Posterior cingulate gyrus (tissue), 11 donors: ENCODE data around the gene ZC3H13.
"Not testable (repeated sequence)": the region's sequence is repeated elsewhere in the genome, so short reads cannot be mapped to it uniquely, and the experiment has no call there.

Experiments used
- DNase-seq, 10 donors: peaks; one replicate each; pipeline versions ENCODE4 v3.0.0 to v3.0.0-alpha.2; 2020 to 2021; ENCODE audit warnings: mixed read lengths in 3 of 10
- intact Hi-C: fragments of 100-400 bp; cut with DNase I; formaldehyde crosslinking; loops from one replicate; pipeline ENCODE4 v1.15.1; 2023

ZC3H13 gene

GRCh38 chr13:46012404-46012803, 40.1 kb downstream of the ZC3H13 start:
- DNase-seq: no peak
- intact Hi-C loops: no loop called here

- intact Hi-C loops: no loop called here
- no peak for DNase-seq
These were observed 42.4 kb downstream of the ZC3H13 start for GRCh38 chr13:46010148-46010547.

DNA sequence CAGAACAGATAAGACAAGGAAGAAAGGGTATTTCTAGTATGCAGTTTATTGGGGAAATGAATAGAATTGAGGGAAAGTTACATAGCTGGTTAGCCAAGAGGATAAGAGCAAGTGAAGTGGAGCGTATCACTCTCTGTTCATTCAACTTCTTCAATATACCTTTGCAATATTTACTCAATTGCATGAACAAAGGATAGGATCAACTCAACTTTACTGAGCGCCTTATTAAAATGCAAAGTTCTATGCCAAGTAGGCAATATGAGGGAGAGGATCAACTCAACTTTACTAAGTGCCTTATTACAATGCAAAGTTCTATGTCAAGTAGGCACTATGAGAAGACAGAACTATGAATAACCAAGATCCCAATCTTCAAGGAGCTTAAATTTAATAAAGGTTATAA, 43.9 kb downstream of the ZC3H13 start:
- no peak for DNase-seq
- intact Hi-C loops: no loop called here

- intact Hi-C loops: no loop called here
- DNase-seq: no peak
These were observed 45.7 kb downstream of the ZC3H13 start for GRCh38 chr13:46006688-46007452.

DNA sequence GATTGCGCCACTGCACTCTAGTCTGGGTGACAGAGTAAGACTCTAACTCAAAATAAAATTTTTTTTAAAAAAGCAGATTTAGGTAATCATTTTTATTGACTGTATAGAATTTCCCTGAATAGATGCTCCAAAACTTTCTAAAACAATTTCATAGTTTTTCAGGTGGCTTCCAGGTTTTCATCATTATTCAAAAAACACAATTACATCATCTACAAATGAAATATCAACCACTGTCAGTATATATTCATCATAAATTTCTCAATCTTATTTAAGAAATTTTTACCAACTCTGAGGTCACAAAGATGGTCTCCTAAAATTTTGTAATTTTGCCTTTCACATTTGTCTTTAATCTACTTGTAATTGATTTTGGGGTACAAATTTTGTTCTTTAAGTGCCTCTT, 48.1 kb downstream of the ZC3H13 start:
- intact Hi-C loops: no loop called here
- no peak for DNase-seq

GRCh38 chr13:45996631-45997030, 55.9 kb downstream of the ZC3H13 start:
- intact Hi-C loops: no loop called here
- DNase-seq: no peak

- intact Hi-C loops: no loop called here
- no peak for DNase-seq
These were observed 57.3 kb downstream of the ZC3H13 start for GRCh38 chr13:45995245-45995644.

- intact Hi-C loops: no loop called here
- DNase-seq: no peak
These were observed 57.8 kb downstream of the ZC3H13 start for GRCh38 chr13:45994752-45995151.

DNA sequence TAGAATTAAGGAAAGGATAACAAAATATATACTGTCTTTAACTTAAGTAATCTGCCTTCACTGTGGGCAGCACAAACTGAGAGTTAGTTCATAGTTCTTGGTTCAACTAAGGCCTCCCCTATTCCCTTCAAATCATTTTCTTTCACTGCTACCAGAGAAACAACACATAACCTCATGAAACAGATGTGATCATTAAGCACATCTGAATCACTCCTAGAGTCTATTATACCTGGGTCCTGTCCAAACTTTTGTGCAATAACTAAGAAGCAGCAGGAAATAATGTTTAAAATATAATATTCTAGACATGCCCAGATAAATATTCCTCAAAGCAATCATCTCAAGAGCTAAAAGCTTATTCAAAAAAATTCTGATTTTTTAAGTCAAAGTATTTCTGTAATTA, 62.9 kb downstream of the ZC3H13 start:
- no peak for DNase-seq

DNA sequence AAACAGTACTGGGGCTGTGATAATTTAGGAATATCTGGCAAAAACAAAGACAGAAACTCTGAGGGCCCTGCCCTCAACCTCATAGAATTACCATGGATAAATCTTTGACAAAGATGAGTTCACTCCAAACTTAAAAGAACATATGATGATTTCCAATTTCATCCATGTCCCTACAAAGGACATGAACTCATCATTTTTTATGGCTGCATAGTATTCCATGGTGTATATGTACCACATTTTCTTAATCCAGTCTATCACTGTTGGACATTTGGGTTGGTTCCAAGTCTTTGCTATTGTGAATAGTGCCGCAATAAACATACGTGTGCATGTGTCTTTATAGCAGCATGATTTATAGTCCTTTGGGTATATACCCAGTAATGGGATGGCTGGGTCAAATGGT, 71.4 kb downstream of the ZC3H13 start:
- intact Hi-C loops: not testable (repeated sequence)

More for the DNA sequence above, 62.9 kb downstream of the ZC3H13 start:
- intact Hi-C loops: no loop called here

DNA sequence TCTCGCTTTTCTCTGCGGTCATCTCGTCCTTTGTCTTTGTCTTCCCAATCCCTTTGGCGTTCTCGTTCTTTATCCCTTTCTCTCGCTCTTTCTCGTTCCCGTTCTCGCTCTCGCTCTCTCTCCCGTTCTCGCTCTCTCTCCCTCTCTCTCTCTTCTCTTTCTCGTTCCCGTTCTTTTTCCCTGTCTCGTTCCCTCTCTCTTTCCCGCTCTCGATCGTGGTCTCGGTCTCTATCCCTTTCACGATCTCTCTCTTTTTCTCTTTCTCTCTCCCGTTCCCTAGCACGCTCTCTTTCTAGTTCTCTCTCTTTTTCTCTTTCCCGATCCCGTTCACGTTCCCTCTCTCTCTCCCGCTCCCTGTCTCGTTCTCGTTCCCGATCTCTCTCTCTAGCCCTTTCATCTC, 77.2 kb downstream of the ZC3H13 start:
- DNase-seq: no peak
- intact Hi-C loops: no loop called here

More for the DNA sequence above, 71.4 kb downstream of the ZC3H13 start:
- DNase-seq: not testable (repeated sequence)

GRCh38 chr13:45974500-45974899, 78.0 kb downstream of the ZC3H13 start:
- DNase-seq: no peak
- intact Hi-C loops: no loop called here

GRCh38 chr13:45967589-45967988, 85.0 kb downstream of the ZC3H13 start:
- intact Hi-C loops: no loop called here

GRCh38 chr13:45966715-45967114, 85.8 kb downstream of the ZC3H13 start:
- intact Hi-C loops: no loop called here
- no peak for DNase-seq

More at GRCh38 chr13:45967589-45967988, 85.0 kb downstream of the ZC3H13 start:
- DNase-seq: no peak

- intact Hi-C loops: no loop called here
- DNase-seq: no peak
These were observed 91.1 kb downstream of the ZC3H13 start for GRCh38 chr13:45961468-45961867.

- no peak for DNase-seq
- intact Hi-C loops: no loop called here
These were observed 97.4 kb downstream of the ZC3H13 start for GRCh38 chr13:45954836-45955800.

DNA sequence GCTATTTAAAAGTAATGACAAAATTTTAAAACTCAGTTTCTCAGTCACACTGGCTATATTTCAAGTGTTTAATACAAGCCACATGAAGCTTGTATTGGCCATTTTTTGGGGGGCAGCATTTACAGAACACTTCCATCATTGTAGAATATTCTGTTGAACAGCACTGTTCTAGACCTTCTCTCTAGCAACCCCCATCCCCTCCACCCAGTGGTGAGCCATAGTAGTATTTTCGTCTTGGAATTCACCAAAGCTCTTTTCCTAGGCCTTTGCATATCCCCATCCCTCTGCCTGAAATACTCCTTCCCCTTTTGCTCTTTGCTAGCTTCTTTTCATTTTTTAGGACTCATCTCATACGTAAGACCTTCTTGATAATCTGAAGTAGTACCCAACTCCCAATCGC, 99.5 kb downstream of the ZC3H13 start:
- no peak for DNase-seq
- intact Hi-C loops: no loop called here

DNA sequence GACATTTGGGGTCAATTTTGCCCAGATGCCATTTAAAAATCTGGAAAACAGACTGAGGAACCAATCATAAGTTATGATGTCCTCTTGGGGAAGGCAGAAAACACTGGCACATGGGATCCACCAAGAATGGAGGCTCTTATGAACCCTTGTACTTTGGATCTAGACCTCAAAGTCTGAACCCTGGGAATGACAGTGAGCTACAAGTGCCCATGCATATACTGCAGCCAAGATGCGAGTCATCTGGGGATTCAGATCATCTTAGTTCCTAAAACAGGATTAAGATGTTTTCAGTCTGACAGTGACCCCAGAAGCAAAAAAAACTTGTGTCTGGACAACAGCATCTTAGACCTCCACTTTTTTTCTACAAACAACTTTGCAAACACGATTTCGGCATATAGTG, 100.8 kb downstream of the ZC3H13 start:
- intact Hi-C loops: no loop called here
- no peak for DNase-seq

DNA sequence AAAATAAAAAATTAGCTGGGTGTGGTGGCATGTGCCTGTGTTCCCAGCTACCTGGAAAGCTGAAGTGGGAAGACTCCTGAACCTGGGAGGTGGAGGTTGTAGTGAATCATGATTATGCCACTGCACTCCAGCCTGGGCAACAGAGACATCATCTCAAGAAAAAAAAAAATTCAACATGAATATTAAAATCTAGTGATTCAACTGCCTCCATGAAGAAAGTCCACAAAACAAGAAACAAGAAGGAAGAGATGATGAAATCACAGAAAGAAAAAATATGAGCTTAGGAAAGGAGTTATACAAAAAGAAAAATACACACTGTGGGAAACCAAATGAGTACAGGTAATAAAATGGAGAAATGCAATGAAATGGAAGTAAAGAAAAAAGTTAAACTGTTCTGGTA, 101.4 kb downstream of the ZC3H13 start:
- intact Hi-C loops: no loop called here

DNA sequence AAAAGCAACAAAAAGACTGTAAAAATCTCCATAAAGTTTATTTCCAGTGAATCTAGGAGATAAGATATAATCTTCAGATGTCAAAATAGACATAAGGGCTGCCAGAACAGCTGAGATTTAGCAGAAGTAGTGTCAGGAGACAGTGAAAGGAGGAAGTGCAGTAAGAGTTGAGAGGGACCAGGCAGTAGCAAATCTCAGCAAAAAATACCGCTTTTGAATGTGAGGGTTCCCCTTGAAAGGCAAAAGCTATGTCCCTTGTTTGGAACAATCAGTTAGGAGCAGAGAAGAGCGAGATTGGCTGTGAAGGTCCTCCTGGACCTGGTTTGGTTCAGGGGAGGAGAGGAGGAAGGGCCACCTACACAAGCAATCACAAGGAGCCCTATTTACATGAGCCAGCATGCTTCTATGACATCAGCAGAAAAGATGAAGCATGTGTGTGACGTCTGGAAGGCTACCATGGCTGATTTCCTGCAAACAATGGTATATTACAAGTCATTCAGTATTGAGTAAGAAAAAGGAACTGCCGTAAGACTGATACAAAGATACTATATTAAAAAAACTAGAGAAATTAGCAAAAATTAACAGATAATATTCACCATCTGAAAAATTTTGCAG, 102.1 kb downstream of the ZC3H13 start:
- intact Hi-C loops: no loop called here
- DNase-seq: no peak

More for the DNA sequence above, 101.4 kb downstream of the ZC3H13 start:
- DNase-seq: no peak

DNA sequence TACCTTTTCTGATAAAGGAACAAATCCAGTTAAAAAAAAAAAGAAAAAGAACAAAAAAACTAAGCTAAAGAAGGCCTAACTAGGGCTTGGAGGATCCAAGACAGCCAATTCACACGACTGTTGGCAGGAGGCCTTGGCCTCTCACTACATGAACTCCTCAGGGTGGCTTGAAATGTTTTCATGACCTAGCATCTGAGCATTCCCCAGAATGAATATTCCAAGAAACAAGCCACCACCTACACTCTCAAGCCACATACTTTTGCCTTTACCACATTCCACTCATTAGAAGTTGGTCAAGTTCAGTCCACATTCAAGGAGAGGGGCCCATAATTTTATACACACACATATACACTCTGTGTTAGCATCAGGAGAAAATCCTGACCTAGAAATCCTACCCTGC, 103.4 kb downstream of the ZC3H13 start:
- DNase-seq: no peak
- intact Hi-C loops: no loop called here
